ENCODE data around the gene BCL11A. TPM values are rescaled to one million over a fixed set of nuclear protein-coding genes. Genes with fewer than 3 reads are reported as not detected.

BCL11A gene
- total and polyA plus RNA-seq, 2 of the 13 experiments (the other 11 are each of a cell fraction or from before 2014, with no cell fraction given): not detected

DNA sequence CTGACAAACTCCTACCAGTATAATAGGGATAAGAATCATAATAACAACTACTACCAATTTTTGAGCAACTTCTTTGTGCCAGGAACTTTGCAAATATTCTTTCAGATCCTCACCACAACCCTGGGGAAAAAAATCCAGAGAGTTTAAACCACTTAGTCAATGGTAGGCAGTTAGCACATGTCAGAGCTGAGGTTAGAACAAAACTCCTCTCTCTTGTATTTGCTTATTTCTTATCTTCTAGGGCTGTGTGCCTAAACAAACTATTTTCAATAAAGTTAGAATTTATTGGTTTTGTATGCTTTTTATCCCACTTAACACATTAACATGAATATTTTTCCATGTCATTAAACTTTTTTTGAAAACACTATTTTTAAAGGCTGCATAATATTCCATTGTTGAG lies 127.1 kb downstream of the BCL11A start (continued):
- TF ChIP-seq ZNF317 (CRISPR knock-in tag; IDR thresholded peaks at IDR 0.05): no peak
- no peak for TF ChIP-seq STAT5B (CRISPR knock-in tag; IDR thresholded peaks at IDR 0.05)
- no peak for TF ChIP-seq JUNB (CRISPR knock-in tag; IDR thresholded peaks at IDR 0.05; ENCODE audit: borderline replicate concordance)
- TF ChIP-seq TCF7L2 (IDR thresholded peaks at IDR 0.05; ENCODE audit: low read depth, low read length): no peak

DNA sequence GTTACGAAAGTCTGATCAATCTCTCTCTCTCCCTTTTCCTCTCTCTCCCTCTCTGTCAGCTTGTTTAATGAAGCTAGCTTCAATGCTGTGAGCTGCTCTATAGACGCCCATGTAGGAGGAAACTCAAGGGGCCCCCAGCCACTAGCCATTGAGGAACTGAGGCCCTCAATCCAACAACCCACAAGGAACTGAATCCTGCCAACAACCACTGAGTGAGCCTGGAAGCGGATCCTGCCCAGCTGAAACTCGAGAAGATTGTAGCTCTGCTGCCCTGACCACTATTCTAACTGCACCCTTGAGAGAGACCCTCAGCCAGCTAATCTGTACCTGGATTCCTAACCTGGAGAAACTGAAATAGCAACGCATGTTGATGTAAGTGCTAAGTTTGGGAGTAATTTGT lies 129.2 kb downstream of the BCL11A start:
- Histone ChIP-seq H3K4me1 (ENCODE audit: insufficient read depth, low read length) (no peaks in the 10 kb centered on the region), H3K4me2 (ENCODE audit: low read depth, low read length) (no peak overlapping the region), H3K36me3 (replicated peaks in 1 of 2; ENCODE audit: control insufficient read depth in 1 of 2, insufficient read depth in 2 of 2, low read length in 2 of 2) (no peaks in the 10 kb centered on the region), H3K9ac (ENCODE audit: insufficient read depth, low read depth, low read length) (no peak overlapping the region), H3K9me3 (ENCODE audit: low read length) (no peaks in the 10 kb centered on the region), H3K27me3 (ENCODE audit: control insufficient read depth in 1 of 2, insufficient read depth in 2 of 2, low read length in 2 of 2) (peaks cover 0 to 6% of the 10 kb centered on the region in 2 experiments; a peak in 1 of 5 replicates), H3K79me2 (ENCODE audit: insufficient read depth, low read length) (no peaks in the 10 kb centered on the region), H4K20me1 (ENCODE audit: insufficient read depth, low read length) (no peaks in the 10 kb centered on the region), H3K27ac (ENCODE audit: extremely low read length, insufficient read depth, low read length) (no peak overlapping the region), H2AFZ (ENCODE audit: low read length) (no peak overlapping the region), H3K4me3 (replicated peaks in 1 of 3; ENCODE audit: insufficient read depth in 1 of 3, low read depth in 2 of 3, low read length in 3 of 3) (no peak overlapping the region)
- BruUV-seq (replicated peaks): no TSS peak
- no peak for ATAC-seq
- TF ChIP-seq BCL6 (CRISPR knock-in tag; IDR thresholded peaks at IDR 0.05) (no peak), CHCHD3 (CRISPR knock-in tag; IDR thresholded peaks at IDR 0.05) (no peak), ZBTB38 (CRISPR knock-in tag; IDR thresholded peaks at IDR 0.05) (no peak), FOXJ3 (CRISPR knock-in tag; IDR thresholded peaks at IDR 0.05; ENCODE audit: borderline replicate concordance) (no peak), HIVEP1 (CRISPR knock-in tag; IDR thresholded peaks at IDR 0.05) (no peak), ZNF383 (CRISPR knock-in tag; IDR thresholded peaks at IDR 0.05; ENCODE audit: borderline replicate concordance) (no peak)
- no peak for FAIRE-seq
- 30% methylated on average over 5 of the region's 5 CpGs for WGBS (ENCODE audit: low lambda C conversion rate)
- in situ Hi-C loops (cut with HindIII; ENCODE audit: extremely low pct_ligation_motif_present, low pct_unique_long_range_greater_than_20kb): no loop called here
- DNase-seq (ENCODE audit: low spot score): no peak
- intact Hi-C loops (cut with micrococcal nuclease; ENCODE audit: unreplicated experiment): no loop called here
- POLR2A ChIA-PET: no interaction called here
- CTCF ChIA-PET (ENCODE audit: low intra/inter-chr PET ratio, low total read pairs): no interaction called here

Measured in HepG2 (cell line).